ENCODE results near the gene LRRC7.

- TF ChIP-seq SMC3 (conservative IDR thresholded peaks at IDR 0.05; ENCODE audit: poor library complexity): no peak
- TF ChIP-seq, protein P1, sequence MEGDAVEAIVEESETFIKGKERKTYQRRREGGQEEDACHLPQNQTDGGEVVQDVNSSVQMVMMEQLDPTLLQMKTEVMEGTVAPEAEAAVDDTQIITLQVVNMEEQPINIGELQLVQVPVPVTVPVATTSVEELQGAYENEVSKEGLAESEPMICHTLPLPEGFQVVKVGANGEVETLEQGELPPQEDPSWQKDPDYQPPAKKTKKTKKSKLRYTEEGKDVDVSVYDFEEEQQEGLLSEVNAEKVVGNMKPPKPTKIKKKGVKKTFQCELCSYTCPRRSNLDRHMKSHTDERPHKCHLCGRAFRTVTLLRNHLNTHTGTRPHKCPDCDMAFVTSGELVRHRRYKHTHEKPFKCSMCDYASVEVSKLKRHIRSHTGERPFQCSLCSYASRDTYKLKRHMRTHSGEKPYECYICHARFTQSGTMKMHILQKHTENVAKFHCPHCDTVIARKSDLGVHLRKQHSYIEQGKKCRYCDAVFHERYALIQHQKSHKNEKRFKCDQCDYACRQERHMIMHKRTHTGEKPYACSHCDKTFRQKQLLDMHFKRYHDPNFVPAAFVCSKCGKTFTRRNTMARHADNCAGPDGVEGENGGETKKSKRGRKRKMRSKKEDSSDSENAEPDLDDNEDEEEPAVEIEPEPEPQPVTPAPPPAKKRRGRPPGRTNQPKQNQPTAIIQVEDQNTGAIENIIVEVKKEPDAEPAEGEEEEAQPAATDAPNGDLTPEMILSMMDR (IDR thresholded peaks at IDR 0.05; ENCODE audit: poor library complexity, severe bottlenecking): no peak
- no peak for TF ChIP-seq EP300 (conservative IDR thresholded peaks at IDR 0.05; ENCODE audit: poor library complexity, severe bottlenecking)
- no peak for TF ChIP-seq RAD21 (conservative IDR thresholded peaks at IDR 0.05)
- no peak for TF ChIP-seq TAF1 (IDR thresholded peaks at IDR 0.05; ENCODE audit: low read depth)
- no peak for TF ChIP-seq EZH2 (IDR thresholded peaks at IDR 0.05; ENCODE audit: borderline replicate concordance, insufficient read depth, low read length, poor library complexity, severe bottlenecking)
- no peak for TF ChIP-seq POLR2AphosphoS5 (IDR thresholded peaks at IDR 0.05)
- TF ChIP-seq REST (IDR thresholded peaks at IDR 0.05; ENCODE audit: borderline replicate concordance): no peak
- no peak for TF ChIP-seq MXI1 (conservative IDR thresholded peaks at IDR 0.05; ENCODE audit: poor library complexity, severe bottlenecking)
Measured at GRCh38 chr1:70005386-70006034, 437.8 kb downstream of the LRRC7 start.

Data from neural cell (in vitro differentiated cells).